Measurements from ENCODE around the gene CADPS. TPM values are rescaled to one million over a fixed set of nuclear protein-coding genes. Genes with fewer than 3 reads are reported as not detected.
A peak's percentile ranks its signal among the peaks of the same experiment; 100 is the strongest.

Gene CADPS
- total RNA-seq, 6 experiments from 2014 or later: not detected

- Mint-ChIP-seq H3K27ac (no peak overlapping the region), H3K36me3 (ENCODE audit: low read depth) (no peaks in the 10 kb centered on the region), H3K27me3 (ENCODE audit: insufficient read depth) (peaks cover 20% of the 10 kb centered on the region), H3K4me3 (no peak overlapping the region), H3K9me3 (no peaks in the 10 kb centered on the region), H3K4me1 (ENCODE audit: low read depth) (no peaks in the 10 kb centered on the region)
- no peak for DNase-seq
- no peak for TF ChIP-seq CTCF (IDR thresholded peaks at IDR 0.05)
Observed at GRCh38 chr3:62624185-62624584, 251.0 kb downstream of the CADPS start.

- peak; percentile 86 for TF ChIP-seq CTCF (IDR thresholded peaks at IDR 0.05)
- H3K9me3 Mint-ChIP-seq: no peaks in the 10 kb centered on the region
- peaks cover 15% of the 10 kb centered on the region for H3K27me3 Mint-ChIP-seq (ENCODE audit: insufficient read depth)
- no peak overlapping the region for H3K27ac Mint-ChIP-seq
- DNase-seq: peak; percentile 44
- H3K4me3 Mint-ChIP-seq: no peak overlapping the region
- H3K4me1 Mint-ChIP-seq (ENCODE audit: low read depth): no peaks in the 10 kb centered on the region
- no peaks in the 10 kb centered on the region for H3K36me3 Mint-ChIP-seq (ENCODE audit: low read depth)
Observed at GRCh38 chr3:62622553-62623174, 252.6 kb downstream of the CADPS start.

- TF ChIP-seq CTCF (IDR thresholded peaks at IDR 0.05): no peak
- Mint-ChIP-seq H3K36me3 (ENCODE audit: low read depth) (no peaks in the 10 kb centered on the region), H3K27me3 (ENCODE audit: insufficient read depth) (peaks cover 12% of the 10 kb centered on the region), H3K27ac (no peak overlapping the region), H3K4me3 (no peak overlapping the region), H3K4me1 (ENCODE audit: low read depth) (no peaks in the 10 kb centered on the region), H3K9me3 (no peaks in the 10 kb centered on the region)
- no peak for DNase-seq
Observed at GRCh38 chr3:62621925-62622324, 253.3 kb downstream of the CADPS start.

- TF ChIP-seq CTCF (IDR thresholded peaks at IDR 0.05): no peak
- H3K27me3 Mint-ChIP-seq (ENCODE audit: insufficient read depth): peaks cover 10% of the 10 kb centered on the region
- no peaks in the 10 kb centered on the region for H3K9me3 Mint-ChIP-seq
- H3K36me3 Mint-ChIP-seq (ENCODE audit: low read depth): no peaks in the 10 kb centered on the region
- no peak overlapping the region for H3K4me3 Mint-ChIP-seq
- no peaks in the 10 kb centered on the region for H3K4me1 Mint-ChIP-seq (ENCODE audit: low read depth)
- no peak for DNase-seq
- no peak overlapping the region for H3K27ac Mint-ChIP-seq
Observed at GRCh38 chr3:62621176-62621575, 254.0 kb downstream of the CADPS start.

- Mint-ChIP-seq H3K9me3 (no peaks in the 10 kb centered on the region), H3K27ac (no peak overlapping the region)
- DNase-seq: no peak
Observed at GRCh38 chr3:62615258-62615849, 259.9 kb downstream of the CADPS start.

More at GRCh38 chr3:62615258-62615849, 259.9 kb downstream of the CADPS start:
- H3K27me3 Mint-ChIP-seq (ENCODE audit: insufficient read depth): peaks cover 3% of the 10 kb centered on the region
- H3K4me1 Mint-ChIP-seq (ENCODE audit: low read depth): peaks cover 34% of the 10 kb centered on the region
- H3K4me3 Mint-ChIP-seq: no peak overlapping the region
- H3K36me3 Mint-ChIP-seq (ENCODE audit: low read depth): no peaks in the 10 kb centered on the region
- no peak for TF ChIP-seq CTCF (IDR thresholded peaks at IDR 0.05)

Data from HFFc6 (cell line).